Measurements from ENCODE around the gene ERBB2. TPM values are rescaled to one million over a fixed set of nuclear protein-coding genes. Genes with fewer than 3 reads are reported as not detected.
"Not testable (repeated sequence)": the region's sequence is repeated elsewhere in the genome, so short reads cannot be mapped to it uniquely, and the experiment has no call there.

The ERBB2 gene
- total RNA-seq, 2 experiments from 2014 or later: 3.5 to 4.7 TPM

GRCh38 chr17:39754161-39754957 lies 54.5 kb downstream of the ERBB2 start:
- CTCF ChIA-PET: interaction anchor here (0.7 to 4.1 kb wide), 25 partner anchors 10 to 206 kb away, joined by 3 to 36 read pairs (median 6); partner anchors contain the start of genes IKZF3, LRRC3C, MIEN1 and ORMDL3
- Mint-ChIP-seq H3K4me3 (peak overlapping the region; percentile 78), H3K4me1 (peaks cover 62% of the 10 kb centered on the region), H3K36me3 (peaks cover 3% of the 10 kb centered on the region), H3K27me3 (no peaks in the 10 kb centered on the region), H3K27ac (peak overlapping the region; percentile 91), H3K9me3 (ENCODE audit: low read depth) (no peaks in the 10 kb centered on the region)
- ATAC-seq (peak; percentile 87), DNase-seq (peak; percentile 98)

- Mint-ChIP-seq H3K4me1 (peaks cover 68% of the 10 kb centered on the region), H3K27me3 (no peaks in the 10 kb centered on the region), H3K36me3 (peaks cover 7% of the 10 kb centered on the region), H3K4me3 (peak overlapping the region; percentile 46), H3K9me3 (ENCODE audit: low read depth) (no peaks in the 10 kb centered on the region), H3K27ac (peak overlapping the region; percentile 85)
- CTCF ChIA-PET: interaction anchor here (0.5 to 4.1 kb wide), 24 partner anchors 9 to 207 kb away, joined by 3 to 30 read pairs (median 6); partner anchors contain the start of genes IKZF3, LRRC3C, MIEN1 and ORMDL3
- DNase-seq (no peak), ATAC-seq (no peak)
Measured at GRCh38 chr17:39754958-39755553, 55.2 kb downstream of the ERBB2 start.

- no peak for ATAC-seq
Measured at GRCh38 chr17:39755554-39756379, 55.9 kb downstream of the ERBB2 start.

GRCh38 chr17:39756380-39757079 lies 56.7 kb downstream of the ERBB2 start:
- peak overlapping the region; percentile 46 for H3K4me3 Mint-ChIP-seq
- H3K36me3 Mint-ChIP-seq: peaks cover 15% of the 10 kb centered on the region
- peak overlapping the region; percentile 85 for H3K27ac Mint-ChIP-seq
- CTCF ChIA-PET: interaction anchor here (1.4 to 4.1 kb wide), 10 partner anchors 8 to 171 kb away, joined by 5 to 30 read pairs (median 8); partner anchors contain the start of genes IKZF3, LRRC3C, MIEN1 and ORMDL3
- DNase-seq: no peak
- ATAC-seq: no peak
- H3K4me1 Mint-ChIP-seq: peaks cover 76% of the 10 kb centered on the region
- H3K9me3 Mint-ChIP-seq (ENCODE audit: low read depth): no peaks in the 10 kb centered on the region
- no peaks in the 10 kb centered on the region for H3K27me3 Mint-ChIP-seq

More at GRCh38 chr17:39755554-39756379, 55.9 kb downstream of the ERBB2 start:
- H3K4me3 Mint-ChIP-seq: peak overlapping the region; percentile 46
- H3K36me3 Mint-ChIP-seq: peaks cover 10% of the 10 kb centered on the region
- DNase-seq: peak; percentile 65
- H3K9me3 Mint-ChIP-seq (ENCODE audit: low read depth): no peaks in the 10 kb centered on the region
- CTCF ChIA-PET: interaction anchor here (0.5 to 4.1 kb wide), 21 partner anchors 9 to 208 kb away, joined by 3 to 30 read pairs (median 6); partner anchors contain the start of genes IKZF3, LRRC3C, MIEN1 and ORMDL3
- H3K4me1 Mint-ChIP-seq: peaks cover 70% of the 10 kb centered on the region
- H3K27ac Mint-ChIP-seq: peak overlapping the region; percentile 85
- H3K27me3 Mint-ChIP-seq: no peaks in the 10 kb centered on the region

- ATAC-seq: no peak
- CTCF ChIA-PET: interaction anchor here (1.3 to 4.1 kb wide), 7 partner anchors 13 to 136 kb away, joined by 3 to 30 read pairs (median 9); partner anchors contain the start of gene IKZF3
- H3K4me3 Mint-ChIP-seq: peak overlapping the region; percentile 27
Measured at GRCh38 chr17:39757176-39757662, 57.4 kb downstream of the ERBB2 start.

GRCh38 chr17:39757931-39758873 lies 58.3 kb downstream of the ERBB2 start:
- DNase-seq: peak; percentile 91
- Mint-ChIP-seq H3K9me3 (ENCODE audit: low read depth) (no peaks in the 10 kb centered on the region), H3K27ac (peak overlapping the region; percentile 85), H3K4me3 (peak overlapping the region; percentile 27), H3K27me3 (no peaks in the 10 kb centered on the region), H3K36me3 (peaks cover 26% of the 10 kb centered on the region), H3K4me1 (peaks cover 76% of the 10 kb centered on the region)
- peak; percentile 23 for ATAC-seq
- CTCF ChIA-PET: interaction anchor here (1.0 to 2.9 kb wide), 14 partner anchors 11 to 211 kb away, joined by 3 to 17 read pairs (median 4); partner anchors contain the start of gene IKZF3

More at GRCh38 chr17:39757176-39757662, 57.4 kb downstream of the ERBB2 start:
- Mint-ChIP-seq H3K27me3 (no peaks in the 10 kb centered on the region), H3K27ac (peak overlapping the region; percentile 85), H3K4me1 (peaks cover 75% of the 10 kb centered on the region), H3K36me3 (peaks cover 19% of the 10 kb centered on the region), H3K9me3 (ENCODE audit: low read depth) (no peaks in the 10 kb centered on the region)
- no peak for DNase-seq

- ATAC-seq: no peak
- Mint-ChIP-seq H3K4me1 (peaks cover 73% of the 10 kb centered on the region), H3K9me3 (ENCODE audit: low read depth) (no peaks in the 10 kb centered on the region), H3K27ac (peak overlapping the region; percentile 85), H3K4me3 (no peak overlapping the region), H3K36me3 (peaks cover 32% of the 10 kb centered on the region), H3K27me3 (no peaks in the 10 kb centered on the region)
- CTCF ChIA-PET: interaction anchor here (0.6 to 2.9 kb wide), 10 partner anchors 10 to 212 kb away, joined by 3 to 17 read pairs (median 5); partner anchors contain the start of gene IKZF3
- DNase-seq: no peak
Measured at GRCh38 chr17:39759204-39759603, 59.3 kb downstream of the ERBB2 start.

GRCh38 chr17:39761861-39762496 lies 62.1 kb downstream of the ERBB2 start:
- no peak overlapping the region for H3K4me3 Mint-ChIP-seq
- DNase-seq (peak; percentile 36), ATAC-seq (no peak)
- H3K36me3 Mint-ChIP-seq: peaks cover 59% of the 10 kb centered on the region
- H3K4me1 Mint-ChIP-seq: peaks cover 74% of the 10 kb centered on the region
- H3K27ac Mint-ChIP-seq: peak overlapping the region; percentile 13
- H3K9me3 Mint-ChIP-seq (ENCODE audit: low read depth): no peaks in the 10 kb centered on the region
- H3K27me3 Mint-ChIP-seq: no peaks in the 10 kb centered on the region
- CTCF ChIA-PET: interaction anchor here (1.3 kb wide), 2 partner anchors 8 to 140 kb away, joined by 3 to 5 read pairs; no protein-coding TSS in a partner anchor

GRCh38 chr17:39763051-39763820 lies 63.4 kb downstream of the ERBB2 start:
- H3K27ac Mint-ChIP-seq: peak overlapping the region; percentile 1
- CTCF ChIA-PET: interaction anchor here (1.0 to 1.8 kb wide), 2 partner anchors 7 to 17 kb away, joined by 3 to 6 read pairs; no protein-coding TSS in a partner anchor
- H3K4me1 Mint-ChIP-seq: peaks cover 72% of the 10 kb centered on the region
- H3K9me3 Mint-ChIP-seq (ENCODE audit: low read depth): no peaks in the 10 kb centered on the region
- no peak for ATAC-seq
- peak; percentile 9 for DNase-seq
- H3K36me3 Mint-ChIP-seq: peaks cover 68% of the 10 kb centered on the region
- H3K27me3 Mint-ChIP-seq: no peaks in the 10 kb centered on the region
- H3K4me3 Mint-ChIP-seq: no peak overlapping the region

- H3K4me3 Mint-ChIP-seq; DNase-seq; H3K27ac Mint-ChIP-seq; H3K9me3 Mint-ChIP-seq (ENCODE audit: low read depth); H3K27me3 Mint-ChIP-seq; ATAC-seq: not testable (repeated sequence)
- peaks cover 73% of the 10 kb centered on the region for H3K36me3 Mint-ChIP-seq
- CTCF ChIA-PET: interaction anchor here (0.8 to 1.8 kb wide), 6 partner anchors 8 to 142 kb away, joined by 3 to 6 read pairs (median 3); no protein-coding TSS in a partner anchor
- peaks cover 71% of the 10 kb centered on the region for H3K4me1 Mint-ChIP-seq
Measured at GRCh38 chr17:39764171-39764570, 64.3 kb downstream of the ERBB2 start.
